GM21526 (cell line): Measurements from ENCODE around the gene PERM1.
"Not testable (repeated sequence)": the region's sequence is repeated elsewhere in the genome, so short reads cannot be mapped to it uniquely, and the experiment has no call there.

ENCODE experiments used
- ATAC-seq: cut with Tn5 transposase; IDR thresholded peaks from one replicate; pipeline ENCODE4 v1.9.1; 2021; ENCODE audit warnings: moderate library complexity; ENCODE audit not compliant: unreplicated experiment, low FRiP score

Gene PERM1

GRCh38 chr1:981955-982558 is at the start of gene PERM1:
PERM1 (minus strand) TSS chr1:982093; CDS start chr1:981029, 1,064 bp downstream.
- ATAC-seq, result no peak

- ATAC-seq, result not testable (repeated sequence)
Measured at GRCh38 chr1:1030867-1031658, 49.2 kb upstream of the PERM1 start.

GRCh38 chr1:1027791-1028190 is 45.9 kb upstream of the PERM1 start:
- no peak for ATAC-seq

GRCh38 chr1:1026599-1027413 is 44.9 kb upstream of the PERM1 start:
- ATAC-seq, result no peak

GRCh38 chr1:1025730-1026129 is 43.8 kb upstream of the PERM1 start:
- no peak for ATAC-seq

GRCh38 chr1:1024771-1025699 is 43.1 kb upstream of the PERM1 start:
- ATAC-seq, result no peak

- no peak for ATAC-seq
Measured at GRCh38 chr1:1024149-1024770, 42.4 kb upstream of the PERM1 start.

- ATAC-seq, result no peak
Measured at GRCh38 chr1:1023700-1024099, 41.8 kb upstream of the PERM1 start.

- ATAC-seq, result no peak
Measured at GRCh38 chr1:1022302-1023009, 40.6 kb upstream of the PERM1 start.

GRCh38 chr1:1021920-1022259 is 40.0 kb upstream of the PERM1 start:
- no peak for ATAC-seq

GRCh38 chr1:1021010-1021919 is 39.4 kb upstream of the PERM1 start:
- ATAC-seq, result no peak

GRCh38 chr1:1020415-1021009 is 38.6 kb upstream of the PERM1 start:
- peak; percentile 6 for ATAC-seq

- ATAC-seq, result peak; percentile 17
Measured at GRCh38 chr1:1020000-1020404, 38.1 kb upstream of the PERM1 start, which contains the start of gene AGRN. AGRN (plus strand) TSS chr1:1020120; CDS start chr1:1020173, 53 bp downstream.

- ATAC-seq, result peak; percentile 59
Measured at GRCh38 chr1:1019122-1019999, 37.5 kb upstream of the PERM1 start.

GRCh38 chr1:1018321-1018685 is 36.4 kb upstream of the PERM1 start:
- not testable (repeated sequence) for ATAC-seq

- ATAC-seq, result not testable (repeated sequence)
Measured at GRCh38 chr1:1017397-1018320, 35.8 kb upstream of the PERM1 start.
